GM19452 (cell line): Measurements from ENCODE around the gene PDE8A.

ENCODE experiments used
- ATAC-seq: cut with Tn5 transposase; IDR thresholded peaks from one replicate; pipeline ENCODE4 v1.9.1; 2021; ENCODE audit not compliant: unreplicated experiment

The PDE8A gene, protein sequence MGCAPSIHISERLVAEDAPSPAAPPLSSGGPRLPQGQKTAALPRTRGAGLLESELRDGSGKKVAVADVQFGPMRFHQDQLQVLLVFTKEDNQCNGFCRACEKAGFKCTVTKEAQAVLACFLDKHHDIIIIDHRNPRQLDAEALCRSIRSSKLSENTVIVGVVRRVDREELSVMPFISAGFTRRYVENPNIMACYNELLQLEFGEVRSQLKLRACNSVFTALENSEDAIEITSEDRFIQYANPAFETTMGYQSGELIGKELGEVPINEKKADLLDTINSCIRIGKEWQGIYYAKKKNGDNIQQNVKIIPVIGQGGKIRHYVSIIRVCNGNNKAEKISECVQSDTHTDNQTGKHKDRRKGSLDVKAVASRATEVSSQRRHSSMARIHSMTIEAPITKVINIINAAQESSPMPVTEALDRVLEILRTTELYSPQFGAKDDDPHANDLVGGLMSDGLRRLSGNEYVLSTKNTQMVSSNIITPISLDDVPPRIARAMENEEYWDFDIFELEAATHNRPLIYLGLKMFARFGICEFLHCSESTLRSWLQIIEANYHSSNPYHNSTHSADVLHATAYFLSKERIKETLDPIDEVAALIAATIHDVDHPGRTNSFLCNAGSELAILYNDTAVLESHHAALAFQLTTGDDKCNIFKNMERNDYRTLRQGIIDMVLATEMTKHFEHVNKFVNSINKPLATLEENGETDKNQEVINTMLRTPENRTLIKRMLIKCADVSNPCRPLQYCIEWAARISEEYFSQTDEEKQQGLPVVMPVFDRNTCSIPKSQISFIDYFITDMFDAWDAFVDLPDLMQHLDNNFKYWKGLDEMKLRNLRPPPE

GRCh38 chr15:84981711-84982300 is at the start of gene PDE8A:
TSS of gene PDE8A (plus strand) at chr15:84981856. CDS start at chr15:84982163, 307 bp downstream.
- ATAC-seq: peak; percentile 23

- no peak for ATAC-seq
Observed at GRCh38 chr15:84934942-84935729, 46.5 kb upstream of the PDE8A start.

GRCh38 chr15:84937144-84937543 is 44.5 kb upstream of the PDE8A start:
- no peak for ATAC-seq

DNA sequence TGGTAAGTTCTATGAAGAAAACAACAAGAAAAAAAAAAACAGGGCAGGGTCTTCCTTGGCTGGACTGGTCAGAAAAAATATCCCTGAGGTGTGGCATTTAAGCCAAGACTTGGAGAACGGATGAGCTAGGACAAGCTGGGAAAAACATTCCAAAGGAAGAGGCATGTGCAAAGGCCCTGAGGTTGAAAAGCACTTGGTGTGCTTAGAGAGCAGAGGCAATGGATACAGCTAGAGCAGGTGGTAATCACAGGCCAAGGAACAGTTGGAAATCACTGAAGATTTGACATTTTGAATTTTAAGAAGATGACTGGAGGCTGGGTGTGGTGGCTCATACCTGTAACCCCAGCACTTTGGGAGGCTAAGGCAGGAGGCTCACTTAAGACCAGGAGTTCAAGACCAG is 42.9 kb upstream of the PDE8A start:
- no peak for ATAC-seq

GRCh38 chr15:84940399-84940798 is 41.3 kb upstream of the PDE8A start:
- no peak for ATAC-seq

DNA sequence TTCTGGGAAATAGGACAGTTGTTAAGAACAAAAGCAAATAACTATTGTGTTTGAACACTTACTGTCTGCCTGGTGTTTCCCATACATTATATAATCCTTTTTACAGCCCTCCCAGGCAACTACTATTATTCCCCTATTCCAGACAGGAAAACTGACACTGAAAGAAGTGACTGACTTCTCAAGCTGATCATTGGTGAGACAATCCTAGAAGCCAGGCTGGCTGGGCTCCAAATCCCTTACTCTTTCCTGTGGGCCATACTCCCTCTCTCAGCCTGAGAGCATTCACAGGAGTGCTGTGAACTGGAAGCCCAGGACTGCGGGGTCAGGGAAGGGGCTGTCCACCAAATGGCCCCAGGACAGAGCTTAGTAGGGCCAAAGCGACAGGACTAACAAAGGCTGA is 39.2 kb upstream of the PDE8A start:
- ATAC-seq: no peak

DNA sequence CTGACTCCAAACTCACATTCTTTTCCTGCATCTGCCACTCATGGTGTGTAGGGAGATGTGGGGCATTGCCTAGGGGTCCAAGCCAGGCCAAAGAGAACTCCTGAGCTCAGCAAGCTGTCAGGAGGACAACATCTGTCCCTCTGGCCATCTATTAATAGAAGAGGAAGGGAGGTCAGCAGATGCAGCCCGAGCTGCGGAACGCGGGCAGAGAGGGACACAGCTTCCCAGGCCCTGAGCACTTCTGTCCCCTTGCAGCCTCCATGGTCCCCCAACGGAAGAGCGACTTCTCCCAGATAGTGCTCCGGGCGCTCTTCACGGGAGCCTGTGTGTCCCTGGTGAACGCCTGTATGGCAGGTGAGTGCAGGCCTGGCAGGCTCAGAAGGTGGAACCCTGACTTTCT is 37.3 kb upstream of the PDE8A start:
- ATAC-seq: no peak

GRCh38 chr15:84944861-84945260 is 36.8 kb upstream of the PDE8A start:
- no peak for ATAC-seq

GRCh38 chr15:84946772-84947489 is 34.7 kb upstream of the PDE8A start:
- ATAC-seq: no peak

GRCh38 chr15:84947947-84948830 is 33.5 kb upstream of the PDE8A start:
- no peak for ATAC-seq

DNA sequence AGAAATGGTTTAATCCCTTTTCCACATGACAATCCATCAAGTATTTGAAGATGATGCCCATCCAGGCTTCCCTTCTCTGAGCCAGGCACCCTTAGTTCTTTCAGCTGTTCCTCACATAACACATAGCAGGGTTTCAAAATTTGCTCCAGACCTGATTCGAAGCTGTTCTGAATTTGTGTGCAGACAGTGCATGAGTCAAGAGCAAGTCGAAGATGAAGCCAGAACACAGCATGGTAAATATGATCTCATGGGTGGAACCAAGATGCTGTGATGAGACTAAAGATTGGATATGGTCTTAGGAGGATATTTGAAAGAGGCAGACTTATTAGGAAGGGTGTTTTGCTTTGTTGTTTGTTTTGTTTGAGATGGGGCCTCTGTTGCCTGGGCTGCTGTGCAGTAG is 32.6 kb upstream of the PDE8A start:
- no peak for ATAC-seq

DNA sequence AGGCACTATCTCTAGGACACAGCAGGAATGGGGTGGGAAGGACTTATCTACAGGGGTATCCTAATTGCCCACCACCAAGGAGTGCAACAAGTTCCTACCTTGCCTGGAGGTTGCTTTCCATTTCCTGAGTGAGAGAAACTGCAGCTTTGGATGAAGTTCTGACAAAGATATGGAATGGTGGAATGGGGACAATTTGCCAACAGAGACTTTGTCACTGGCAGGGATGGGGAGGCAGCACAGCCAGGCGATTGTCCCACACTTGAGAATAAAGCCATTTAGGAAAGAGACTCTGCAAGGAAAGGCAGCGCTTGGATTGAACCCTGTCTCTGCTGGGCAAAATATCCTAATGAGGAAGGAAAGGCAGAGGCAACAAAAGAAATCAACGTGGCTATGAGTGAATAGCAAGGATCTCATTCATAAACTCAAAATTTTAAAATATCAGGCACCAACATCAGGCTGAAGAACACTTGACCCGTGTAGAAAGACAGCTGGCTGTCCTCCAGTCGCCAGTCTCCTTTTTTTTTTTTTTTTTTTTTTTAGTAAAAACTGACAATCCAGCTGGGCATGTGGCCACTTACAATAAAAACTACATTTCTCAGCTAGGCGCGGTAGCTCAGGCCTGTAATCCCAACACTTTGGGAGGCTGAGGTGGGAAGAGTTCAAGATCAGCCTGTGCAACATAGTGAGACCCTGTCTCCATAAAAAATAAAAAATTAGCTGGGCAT is 31.6 kb upstream of the PDE8A start:
- ATAC-seq: no peak

DNA sequence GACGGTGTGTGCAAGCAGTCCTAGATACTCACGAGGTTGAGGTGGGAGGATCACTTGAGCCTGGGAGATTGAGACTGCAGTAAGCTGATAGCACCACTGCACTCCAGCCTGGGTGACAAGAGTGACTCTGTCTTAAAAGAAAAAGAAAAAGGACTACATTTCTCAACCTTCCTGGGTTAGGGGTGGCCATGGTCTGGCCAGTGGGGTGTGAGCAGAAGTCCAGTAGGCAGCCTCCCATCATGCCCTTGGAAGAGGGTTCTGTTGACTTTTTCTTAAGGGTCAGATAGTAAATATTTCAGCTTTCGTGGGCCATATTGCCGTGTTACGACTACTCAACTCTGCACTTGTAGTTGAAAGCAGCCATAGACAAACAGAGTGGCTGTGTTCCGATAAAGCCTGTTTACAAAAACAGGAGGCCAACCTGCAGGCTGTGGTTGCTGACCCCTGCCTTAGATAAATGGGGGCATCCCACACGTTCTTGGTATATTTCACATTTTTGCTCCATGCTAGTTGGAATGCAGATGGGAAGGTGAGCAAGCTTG is 31.0 kb upstream of the PDE8A start:
- ATAC-seq: no peak

GRCh38 chr15:84951736-84952135 is 29.9 kb upstream of the PDE8A start:
- ATAC-seq: no peak

DNA sequence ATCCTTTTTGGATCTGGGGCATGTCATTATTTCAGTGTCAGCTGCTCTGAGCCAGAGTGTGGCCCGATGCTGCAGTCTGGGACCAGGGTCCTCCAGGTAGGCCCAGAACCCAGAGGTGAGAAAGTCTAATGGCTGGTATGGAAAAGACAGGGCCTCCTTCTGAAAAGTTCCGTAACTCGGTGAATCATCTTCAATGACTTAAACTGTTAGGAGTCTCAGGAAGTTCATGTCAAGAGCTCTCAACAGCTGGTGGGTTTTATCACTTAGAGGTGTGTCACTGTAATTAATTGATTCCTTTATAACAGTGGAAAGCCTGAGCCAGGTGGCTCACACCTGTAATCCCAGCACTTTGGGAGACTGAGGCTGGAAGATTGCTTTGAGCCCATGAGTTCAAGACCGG is 28.5 kb upstream of the PDE8A start:
- ATAC-seq: no peak

GRCh38 chr15:84953726-84954125 is 27.9 kb upstream of the PDE8A start:
- ATAC-seq: no peak

GRCh38 chr15:84955089-84955848 is 26.4 kb upstream of the PDE8A start:
- ATAC-seq: no peak

- ATAC-seq: no peak
Observed at GRCh38 chr15:84956199-84956598, 25.5 kb upstream of the PDE8A start.
